ENCODE data around the gene SFI1. TPM values are rescaled to one million over a fixed set of nuclear protein-coding genes. Genes with fewer than 3 reads are reported as not detected.
"Not testable (repeated sequence)": the region's sequence is repeated elsewhere in the genome, so short reads cannot be mapped to it uniquely, and the experiment has no call there.

Gene SFI1
- polyA plus RNA-seq, 4 donors = 15.4 to 51.4 (median 36.2) TPM

DNA sequence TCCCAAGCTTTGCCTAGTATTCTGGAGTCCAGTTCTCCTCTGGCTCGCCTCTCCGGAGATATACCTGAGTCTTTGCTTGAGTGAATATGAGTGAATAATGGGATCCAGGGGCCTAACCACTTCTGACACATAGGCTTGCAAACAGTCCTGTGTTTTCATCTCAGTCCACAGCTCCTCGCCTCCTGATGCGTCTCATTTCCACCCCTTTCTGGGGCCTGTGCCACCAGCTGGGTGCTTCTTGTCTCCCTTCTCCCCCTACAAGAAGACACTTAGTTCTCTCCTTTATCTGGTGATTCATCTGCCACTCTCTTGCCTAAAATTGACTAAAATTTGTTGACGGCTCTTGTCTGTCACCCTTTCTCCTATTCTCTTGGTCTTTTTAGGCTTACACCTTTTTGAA, 44.6 kb downstream of the SFI1 start:
- no peak for DNase-seq (ENCODE audit: low read depth in 4 of 4, low spot score in 2 of 4)

DNA sequence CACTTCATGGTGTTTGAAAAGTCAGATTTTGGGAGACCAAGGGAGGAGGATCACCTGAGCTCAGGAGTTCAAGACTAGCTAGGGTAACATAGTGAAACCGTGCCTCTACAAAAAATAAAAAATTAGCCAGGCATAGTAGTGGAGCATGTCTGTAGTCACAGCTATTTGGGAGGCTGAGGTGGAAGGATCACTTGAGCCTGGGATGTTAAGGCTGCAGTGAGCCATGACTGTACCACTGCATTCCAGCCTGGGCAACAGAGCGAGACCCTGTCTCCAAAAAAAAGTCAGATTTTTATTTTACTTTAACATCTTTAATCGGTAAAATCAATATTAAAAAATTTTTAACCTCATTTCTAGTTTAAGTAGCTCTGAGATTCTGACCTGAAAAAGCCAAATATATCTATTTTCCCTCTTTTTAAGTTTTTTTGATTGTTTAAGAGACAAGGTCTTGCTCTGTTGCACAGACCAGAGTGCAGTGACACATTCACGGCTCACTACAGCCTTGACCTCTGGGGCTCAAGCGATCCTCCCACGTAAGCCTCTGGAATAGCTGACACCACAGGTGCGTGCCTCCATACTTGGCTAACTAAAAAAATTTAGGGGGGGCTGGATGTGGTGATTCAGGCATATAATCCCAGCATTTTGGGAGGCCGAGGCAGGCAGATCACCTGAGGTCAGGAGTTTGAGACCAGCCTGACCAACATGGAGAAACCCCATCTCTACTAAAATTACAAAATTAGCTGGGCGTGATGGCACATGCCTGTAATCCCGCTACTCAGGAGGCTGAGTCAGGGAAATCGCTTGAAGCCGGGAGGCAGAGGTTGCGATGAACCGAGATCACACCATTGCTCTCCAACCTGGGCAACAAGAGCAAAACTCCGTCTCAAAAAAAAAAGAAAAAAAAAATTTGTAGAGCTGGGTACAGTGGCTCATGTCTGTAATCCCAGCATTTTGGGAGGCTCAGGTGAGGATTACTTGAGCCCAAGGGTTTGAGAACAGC, 48.4 kb downstream of the SFI1 start:
- DNase-seq (ENCODE audit: low read depth in 4 of 4, low spot score in 2 of 4) = no peak

DNA sequence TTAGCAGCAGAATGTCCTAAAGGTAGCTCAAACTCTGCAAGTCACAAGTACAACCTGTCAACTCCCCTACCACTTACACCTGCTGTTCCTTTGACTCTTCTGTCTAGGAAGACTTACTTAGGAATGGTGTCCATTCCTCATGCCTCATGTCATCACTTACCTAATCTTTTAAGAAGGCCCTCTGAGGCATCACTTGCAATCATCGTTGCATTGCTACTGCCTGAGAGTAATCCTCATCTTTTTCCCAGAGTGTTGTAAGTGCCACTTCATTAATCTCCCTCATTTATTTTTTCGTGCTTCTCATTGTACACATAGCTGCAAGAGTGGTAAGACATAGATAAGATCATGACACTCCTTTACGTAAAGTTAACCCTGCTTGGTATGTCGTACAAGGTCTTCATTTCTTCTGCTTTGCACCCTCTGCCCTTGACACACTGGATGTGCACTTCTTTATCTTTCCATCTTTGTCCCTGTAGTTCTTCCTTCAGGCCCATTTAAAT, 54.6 kb downstream of the SFI1 start:
- no peak for DNase-seq (ENCODE audit: low read depth in 4 of 4, low spot score in 2 of 4)

DNA sequence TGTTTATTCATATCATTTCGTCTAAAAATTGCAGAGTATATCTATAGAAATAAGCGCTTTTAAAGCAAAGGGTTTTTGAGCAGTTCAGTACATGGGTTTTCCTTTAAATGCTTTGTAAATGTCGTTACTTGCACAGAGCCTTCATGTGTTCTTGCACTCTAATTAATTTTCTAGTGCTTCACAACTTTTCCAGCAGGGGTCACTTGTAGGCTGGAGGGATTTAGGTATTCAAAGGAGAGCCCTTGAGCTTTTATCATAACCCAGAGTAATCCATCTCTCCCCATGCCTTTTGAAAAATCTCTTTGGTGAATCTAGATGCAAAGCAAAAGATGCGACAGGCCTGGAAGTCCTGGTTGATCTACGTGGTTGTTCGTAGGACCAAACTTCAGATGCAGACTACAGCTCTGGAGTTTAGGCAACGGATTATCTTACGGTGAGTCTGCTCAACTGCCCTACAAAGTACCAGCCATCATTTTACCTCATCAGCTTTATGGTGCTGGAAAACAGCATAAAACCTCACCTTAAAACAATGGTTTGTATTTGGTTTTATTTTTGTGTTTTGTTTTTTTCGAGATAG, 60.4 kb downstream of the SFI1 start:
- no peak for DNase-seq (ENCODE audit: low read depth in 4 of 4, low spot score in 2 of 4)

DNA sequence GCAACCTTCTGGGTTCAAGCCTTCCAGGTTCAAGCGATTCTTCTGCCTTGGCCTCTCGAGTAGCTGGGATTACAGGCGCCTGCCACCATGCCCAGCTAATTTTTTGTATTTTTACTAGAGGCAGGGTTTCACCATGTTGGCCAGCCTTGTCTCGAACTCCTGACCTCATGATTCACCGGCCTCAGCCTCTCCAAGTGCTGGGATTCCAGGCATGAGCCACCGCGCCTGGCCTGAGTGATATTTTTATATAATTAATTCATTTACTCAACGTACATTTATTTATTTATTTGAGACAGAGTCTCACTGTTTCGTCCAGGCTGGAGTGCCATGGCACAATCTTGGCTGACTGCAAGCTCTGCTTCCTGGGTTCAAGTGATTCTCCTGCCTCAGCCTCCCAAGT, 62.2 kb downstream of the SFI1 start:
- DNase-seq (ENCODE audit: low read depth in 4 of 4, low spot score in 2 of 4) = not testable (repeated sequence)

DNA sequence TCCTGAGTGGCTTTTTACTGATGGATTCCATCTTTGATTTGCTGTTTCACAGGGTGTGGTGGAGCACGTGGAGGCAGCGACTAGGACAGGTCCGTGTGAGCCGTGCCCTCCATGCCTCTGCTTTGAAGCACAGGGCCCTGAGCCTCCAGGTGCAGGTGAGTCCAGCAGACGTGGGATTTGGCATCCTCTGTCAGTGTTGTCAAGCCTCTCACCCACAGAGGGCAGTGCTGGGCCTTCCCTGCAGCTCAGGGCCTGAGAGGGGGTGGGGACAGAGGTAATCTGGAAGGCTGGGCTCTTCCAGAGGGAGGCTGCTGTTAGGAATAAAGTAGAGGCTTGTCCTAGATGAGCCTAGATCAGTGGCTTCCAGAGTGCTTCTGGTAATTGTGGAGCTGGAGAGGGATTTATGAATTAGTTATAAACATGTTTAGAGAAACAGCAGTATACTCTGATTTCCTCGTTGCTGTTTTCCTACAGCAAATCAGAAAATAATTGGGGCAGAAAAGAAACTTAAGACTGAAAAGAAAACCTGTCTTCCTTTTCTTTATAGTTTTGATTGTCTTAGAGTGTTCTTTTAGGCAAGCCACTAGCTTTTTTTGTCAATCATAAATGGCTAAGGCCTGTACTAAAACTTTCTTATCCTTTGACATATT, 65.0 kb downstream of the SFI1 start:
- peak in 1 of 4 donors; percentile 65 for DNase-seq (ENCODE audit: low read depth in 4 of 4, low spot score in 2 of 4)

DNA sequence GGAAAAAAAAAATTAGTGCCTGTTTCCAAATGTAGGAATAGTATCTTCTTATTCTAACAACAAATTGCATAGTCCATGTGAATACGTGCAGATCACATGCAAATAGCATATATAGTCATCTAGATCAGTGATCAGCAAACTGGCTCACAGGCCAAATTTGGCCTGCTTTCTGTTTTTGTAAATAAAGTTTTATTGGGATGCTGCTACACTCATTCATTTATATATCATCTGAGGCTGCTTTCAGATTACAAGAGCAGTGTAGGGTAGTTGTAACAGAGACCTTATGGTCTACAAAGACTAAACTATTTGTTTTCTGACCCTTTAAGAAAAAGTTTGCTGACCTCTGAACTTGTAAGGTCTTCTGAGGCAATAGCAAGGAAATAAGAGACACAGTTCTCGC, 65.6 kb downstream of the SFI1 start:
- no peak for DNase-seq (ENCODE audit: low read depth in 4 of 4, low spot score in 2 of 4)

DNA sequence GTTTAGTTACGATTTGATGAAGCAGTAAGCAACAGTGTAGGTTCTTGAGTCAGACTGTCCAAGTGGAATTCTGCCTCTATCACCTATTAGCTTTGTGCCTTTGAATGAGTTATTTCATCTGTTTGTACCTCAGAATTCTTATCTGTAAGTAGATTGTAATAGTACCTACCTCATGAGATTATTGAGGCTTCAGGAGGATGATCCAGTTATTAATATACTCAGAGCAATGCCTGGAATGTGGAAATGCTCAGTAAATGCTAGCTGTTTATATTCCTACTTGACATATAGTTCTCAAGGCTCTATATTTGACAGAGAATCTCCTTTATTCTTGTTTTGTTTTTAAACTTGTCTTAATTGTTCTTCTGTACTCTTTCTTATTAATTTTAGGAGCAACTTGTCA, 70.1 kb downstream of the SFI1 start:
- no peak for DNase-seq (ENCODE audit: low read depth in 4 of 4, low spot score in 2 of 4)

DNA sequence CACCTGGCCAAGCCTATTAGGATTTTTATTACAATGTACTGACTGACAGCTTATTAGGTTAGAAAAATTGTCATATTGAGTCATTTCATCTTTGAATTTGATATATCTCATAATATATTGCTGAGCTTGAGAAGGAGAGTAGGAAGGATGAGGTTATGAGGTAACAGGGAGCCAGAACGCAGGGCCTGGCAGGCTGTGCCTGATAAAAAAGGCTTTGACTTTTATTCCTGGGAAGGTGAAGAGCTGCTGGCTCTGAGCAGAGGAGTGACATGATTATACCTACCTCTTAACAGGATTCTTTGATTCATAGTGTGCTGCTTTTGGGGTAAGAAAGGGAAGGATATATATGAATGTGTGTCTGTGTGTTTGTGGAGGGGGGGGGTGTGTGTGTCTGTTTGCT, 70.9 kb downstream of the SFI1 start:
- DNase-seq (ENCODE audit: low read depth in 4 of 4, low spot score in 2 of 4) = no peak

DNA sequence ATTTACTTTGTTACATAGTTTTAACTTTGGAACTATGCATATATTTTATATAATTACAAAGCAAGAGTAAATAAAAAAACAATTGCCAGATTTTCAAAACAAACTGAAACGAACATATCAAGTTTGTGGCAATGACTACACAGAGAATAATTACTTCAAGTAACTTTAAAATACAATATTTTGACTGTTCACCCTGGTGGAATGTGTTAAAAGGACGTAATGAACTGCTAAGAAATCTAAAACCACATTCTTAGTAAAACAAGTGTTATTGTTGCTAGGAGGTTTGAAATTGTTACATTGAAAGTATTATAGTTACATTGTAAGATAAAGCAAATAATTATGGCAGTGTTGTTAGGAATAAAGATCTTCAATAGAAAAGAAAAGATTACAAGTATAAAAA, 71.4 kb downstream of the SFI1 start:
- no peak for DNase-seq (ENCODE audit: low read depth in 4 of 4, low spot score in 2 of 4)

DNA sequence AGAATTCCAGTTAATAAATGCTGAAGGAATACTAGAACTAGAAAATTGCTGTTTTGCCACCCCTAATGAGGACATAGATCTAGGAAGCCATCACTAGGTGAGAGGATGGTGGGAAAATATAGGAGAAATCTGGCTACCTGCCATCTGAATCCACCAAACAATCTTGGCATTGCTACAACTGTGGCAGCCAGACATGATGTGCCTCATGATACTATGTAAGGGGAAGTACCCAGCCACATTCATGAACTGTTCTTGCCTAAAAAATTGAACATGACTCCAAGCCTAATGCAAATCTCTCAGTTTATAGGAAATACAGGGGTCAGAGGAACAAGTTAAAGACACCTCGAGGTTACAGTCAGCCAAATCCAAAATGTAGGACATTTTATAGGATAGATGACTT, 72.8 kb downstream of the SFI1 start:
- no peak for DNase-seq (ENCODE audit: low read depth in 4 of 4, low spot score in 2 of 4)

DNA sequence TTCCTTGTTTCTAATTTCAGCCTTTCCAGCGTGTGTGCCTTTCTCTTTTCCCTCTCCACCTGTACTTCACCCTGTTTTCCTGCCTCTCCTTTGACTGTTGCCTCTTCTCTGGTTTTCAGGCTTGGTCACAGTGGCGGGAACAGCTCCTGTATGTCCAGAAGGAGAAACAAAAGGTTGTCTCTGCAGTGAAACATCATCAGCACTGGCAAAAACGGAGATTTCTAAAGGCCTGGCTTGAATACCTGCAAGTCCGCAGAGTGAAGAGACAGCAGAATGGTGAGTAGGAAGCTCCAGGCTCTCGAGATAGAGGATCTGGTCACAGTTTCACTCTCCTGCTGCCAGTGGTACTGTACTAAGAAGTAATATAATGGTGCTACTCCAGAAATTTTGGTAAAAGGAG, 76.6 kb downstream of the SFI1 start:
- DNase-seq (ENCODE audit: low read depth in 4 of 4, low spot score in 2 of 4) = no peak

DNA sequence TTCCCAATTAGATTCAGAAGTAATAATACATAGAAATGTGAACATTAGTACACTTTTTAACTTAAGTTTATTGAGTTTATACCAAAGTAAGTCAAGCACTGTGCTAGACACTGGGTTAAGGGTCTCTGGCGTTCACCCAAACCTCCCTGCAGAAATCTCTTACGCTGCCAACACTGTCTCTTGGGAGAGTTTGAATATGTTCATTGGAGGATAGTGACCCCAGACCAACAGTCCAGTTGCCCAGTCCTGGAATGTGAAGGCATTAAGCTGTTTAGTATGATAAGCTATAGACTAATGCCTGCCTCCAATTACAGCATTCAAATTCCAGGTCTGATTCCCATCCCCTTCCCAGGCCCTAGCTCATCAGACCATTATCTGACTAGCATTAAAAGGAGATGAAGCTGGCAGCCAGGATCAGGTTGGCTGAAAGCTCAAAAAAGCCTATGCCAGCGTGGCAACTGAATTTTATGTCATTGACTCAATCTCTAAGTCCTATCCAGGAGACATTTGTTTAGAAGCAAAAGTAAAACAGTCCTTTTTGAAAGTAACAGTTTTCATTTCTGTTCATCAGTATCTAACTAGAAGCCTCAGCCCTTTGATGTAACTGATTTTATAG, 77.8 kb downstream of the SFI1 start:
- no peak for DNase-seq (ENCODE audit: low read depth in 4 of 4, low spot score in 2 of 4)

DNA sequence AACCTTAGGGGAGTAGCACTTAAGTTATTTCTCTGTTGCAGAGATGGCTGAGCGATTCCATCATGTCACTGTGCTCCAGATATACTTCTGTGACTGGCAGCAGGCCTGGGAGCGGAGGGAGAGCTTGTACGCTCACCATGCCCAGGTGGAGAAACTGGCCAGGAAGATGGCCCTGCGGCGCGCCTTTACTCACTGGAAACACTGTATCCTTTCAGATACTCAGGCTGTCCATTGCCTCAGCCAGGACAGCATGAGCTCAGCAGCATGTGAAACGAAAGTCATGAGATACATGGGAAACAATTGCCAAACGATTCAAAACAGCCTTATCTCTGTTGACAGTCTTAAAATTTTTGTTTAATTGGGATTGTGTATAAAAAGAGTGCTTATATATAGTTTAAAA, 78.9 kb downstream of the SFI1 start:
- no peak for DNase-seq (ENCODE audit: low read depth in 4 of 4, low spot score in 2 of 4)

DNA sequence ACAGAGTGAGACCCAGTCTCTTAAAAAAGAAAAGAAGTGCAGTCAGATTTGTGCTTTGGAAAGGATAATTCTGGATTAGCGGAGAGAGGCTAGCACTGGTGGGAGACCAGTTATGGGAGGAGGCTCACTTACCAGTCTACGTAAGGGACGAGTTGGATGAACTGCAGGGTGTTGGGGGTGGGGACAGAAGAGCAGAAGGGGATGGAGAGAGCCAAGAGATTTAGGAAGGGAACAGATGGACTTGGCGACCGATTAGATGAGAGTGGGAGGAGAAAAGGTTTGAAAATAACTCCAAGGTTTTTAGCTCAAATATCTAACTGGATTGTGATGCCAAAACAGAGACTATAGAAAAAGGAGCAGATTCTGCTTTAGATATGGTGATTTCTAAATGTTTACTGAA, 81.4 kb downstream of the SFI1 start:
- DNase-seq (ENCODE audit: low read depth in 4 of 4, low spot score in 2 of 4) = no peak

DNA sequence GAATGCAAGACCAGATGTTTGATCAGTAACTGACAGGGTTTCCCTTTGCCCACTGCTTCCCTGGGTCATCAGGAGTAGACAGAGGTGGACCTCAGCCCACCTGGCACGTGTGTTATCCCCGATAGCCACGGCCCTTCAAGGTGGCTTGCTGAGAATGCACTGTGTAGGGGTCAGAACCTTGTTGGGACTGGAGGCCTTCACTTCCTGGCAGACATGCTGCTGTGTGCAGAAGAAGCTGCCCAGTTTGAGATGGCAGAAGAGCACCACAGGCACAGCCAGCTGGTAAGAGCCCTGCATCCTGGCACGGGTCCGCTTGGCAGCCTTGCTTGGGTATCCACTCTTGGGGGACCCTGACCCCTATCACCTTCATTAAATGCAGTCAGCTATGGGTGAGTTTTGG, 81.8 kb downstream of the SFI1 start:
- no peak for DNase-seq (ENCODE audit: low read depth in 4 of 4, low spot score in 2 of 4)

DNA sequence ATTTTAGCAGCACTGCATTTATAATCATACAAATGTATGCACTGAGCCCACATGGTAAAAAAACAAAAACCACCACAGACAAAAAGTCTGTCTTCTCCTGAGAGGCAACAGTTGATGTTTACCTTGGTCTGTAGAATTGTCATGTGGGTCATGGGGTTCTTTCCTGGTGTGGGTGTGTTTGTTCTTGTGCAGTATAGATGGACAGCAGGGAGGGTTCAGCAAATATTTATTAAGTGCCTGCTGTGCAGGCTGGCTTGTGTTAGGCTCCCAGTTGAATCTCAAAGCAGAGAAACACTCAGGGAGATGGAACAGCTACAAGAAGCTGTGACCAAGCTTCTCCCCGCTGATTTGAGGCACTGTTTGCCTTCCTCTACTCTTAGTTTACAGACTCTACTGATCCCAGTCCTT, 83.5 kb downstream of the SFI1 start:
- no peak for DNase-seq (ENCODE audit: low read depth in 4 of 4, low spot score in 2 of 4)

DNA sequence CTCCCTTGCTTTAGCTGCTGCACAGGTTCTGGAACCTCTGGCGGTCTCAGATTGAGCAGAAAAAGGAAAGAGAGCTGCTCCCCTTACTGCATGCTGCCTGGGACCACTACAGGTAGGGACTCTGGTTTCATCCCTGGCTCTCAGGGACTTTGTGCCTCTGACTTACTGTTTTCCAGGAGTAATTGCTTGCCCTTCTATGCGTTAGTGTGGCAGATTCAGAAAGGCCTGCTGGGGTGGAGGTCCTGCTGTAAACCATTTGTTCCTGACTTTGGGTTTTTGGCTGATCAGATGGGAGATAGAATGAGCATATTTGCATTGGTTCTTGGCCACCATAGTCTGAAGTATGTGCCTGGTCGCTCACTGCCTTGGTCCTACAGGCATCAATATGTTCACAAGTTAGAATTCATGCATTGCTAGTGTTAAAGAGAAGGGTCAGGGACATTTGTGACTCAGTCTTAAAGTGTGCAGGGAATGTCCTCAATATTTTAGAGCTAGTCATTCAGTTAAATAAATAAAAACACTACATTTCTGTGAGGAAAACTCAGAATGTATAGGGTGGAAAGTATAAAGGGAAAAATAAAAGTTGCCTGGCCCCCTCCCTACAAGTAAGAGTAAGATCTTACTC, 87.6 kb downstream of the SFI1 start:
- no peak for DNase-seq (ENCODE audit: low read depth in 4 of 4, low spot score in 2 of 4)

DNA sequence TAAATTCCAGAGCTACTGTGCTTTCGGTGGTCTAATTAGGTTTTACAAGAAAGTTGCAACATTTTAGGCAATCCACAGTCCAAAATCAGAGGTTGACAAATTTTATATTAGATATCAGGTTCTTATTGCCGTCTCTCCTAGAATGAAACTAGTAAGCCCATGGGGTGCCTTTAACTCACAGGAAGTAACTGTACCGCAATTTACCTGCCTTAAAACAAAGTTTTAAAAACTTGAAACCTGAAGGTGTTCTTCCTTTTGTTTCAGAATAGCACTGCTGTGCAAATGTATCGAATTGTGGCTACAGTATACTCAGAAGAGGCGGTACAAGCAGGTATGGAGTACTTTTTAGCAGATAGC, 88.4 kb downstream of the SFI1 start:
- DNase-seq (ENCODE audit: low read depth in 4 of 4, low spot score in 2 of 4) = no peak

DNA sequence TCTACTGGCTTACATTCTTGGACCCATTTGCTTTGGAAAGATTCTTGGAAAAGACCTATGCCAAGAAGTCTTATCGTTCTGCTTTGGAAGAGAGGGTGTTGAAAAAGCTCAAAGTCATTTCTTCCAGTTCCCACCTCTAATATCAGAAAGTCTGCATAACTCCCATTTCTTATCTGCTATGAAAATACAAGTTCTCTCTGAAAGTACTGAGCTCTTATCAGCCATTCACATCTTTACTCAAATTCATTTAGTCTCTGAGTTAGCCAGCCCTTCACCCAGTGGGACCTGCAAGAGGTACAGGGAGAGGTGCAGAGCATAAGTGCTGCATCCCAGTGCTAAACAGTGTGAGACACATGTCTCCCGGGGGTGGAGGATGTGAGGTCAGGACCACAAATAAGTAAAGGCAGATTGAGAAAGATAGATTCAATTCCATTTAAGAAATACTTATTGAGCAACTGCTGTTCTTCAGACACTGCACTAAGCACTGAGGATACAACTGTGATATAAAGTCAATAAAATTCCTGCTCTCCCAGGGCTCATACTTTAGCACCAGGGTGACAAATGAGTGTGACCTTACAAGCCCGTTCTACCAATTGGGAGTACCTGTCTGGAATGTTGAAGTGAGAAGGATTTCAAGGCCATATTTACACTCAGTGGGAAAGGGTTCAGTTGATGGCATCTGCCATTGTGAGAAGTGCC, 89.0 kb downstream of the SFI1 start:
- no peak for DNase-seq (ENCODE audit: low read depth in 4 of 4, low spot score in 2 of 4)
